ENCODE results near the gene RESF1. TPM values are rescaled to one million over a fixed set of nuclear protein-coding genes. Genes with fewer than 3 reads are reported as not detected.

RESF1 gene
- total and polyA plus RNA-seq, 2 experiments from 2014 or later, result 134 to 313 TPM

DNA sequence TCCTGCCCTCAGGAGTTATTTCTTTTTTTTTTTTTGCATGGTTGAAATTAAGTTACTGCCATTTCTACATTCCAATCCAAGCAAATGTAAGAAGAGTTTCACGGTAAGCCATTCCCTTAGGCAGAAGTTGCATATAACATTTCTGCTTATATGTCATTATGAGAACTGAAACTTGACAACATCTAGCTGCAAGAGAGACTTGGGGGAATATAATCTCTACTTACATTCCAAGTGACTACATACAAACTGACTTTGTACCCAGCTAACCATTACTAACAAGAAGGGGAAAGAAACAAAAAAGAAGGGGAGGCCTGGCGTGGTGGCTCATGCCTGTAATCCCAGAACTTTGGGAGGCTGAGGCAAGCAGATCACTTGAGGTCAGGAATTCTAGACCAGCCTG is 7.3 kb upstream of the RESF1 start:
- ATAC-seq (no peak), DNase-seq (ENCODE audit: low spot score) (no peak)
- H3K4me1 ChIP-seq (ENCODE audit: insufficient read depth), result peaks cover 4% of the 10 kb centered on the region
- no peaks in the 10 kb centered on the region for H4K20me1 ChIP-seq (replicated peaks; ENCODE audit: insufficient read depth)
- peaks cover 9% of the 10 kb centered on the region for H3K9me2 ChIP-seq (ENCODE audit: insufficient read depth)
- 0 out of 2 replicates have a peak, but pooled peaks cover 5% of the 10 kb centered on the region for H3F3A ChIP-seq (replicated peaks; ENCODE audit: low read depth)
- H3K27ac Mint-ChIP-seq, result no peak overlapping the region
- peaks cover 2% of the 10 kb centered on the region; the same call in 2 of the 3 replicates for H3K4me1 Mint-ChIP-seq
- H3K36me3 ChIP-seq (ENCODE audit: insufficient read depth), result peaks cover 20% of the 10 kb centered on the region
- no peaks in the 10 kb centered on the region for H3K79me2 ChIP-seq (replicated peaks; ENCODE audit: insufficient read depth)
- H2AFZ ChIP-seq, result no peak overlapping the region
- no peak overlapping the region for H3K4me3 ChIP-seq
- H3K9me3 Mint-ChIP-seq, result peaks cover 45% of the 10 kb centered on the region
- no peaks in the 10 kb centered on the region for H3K27me3 ChIP-seq (ENCODE audit: insufficient read depth)
- TF ChIP-seq CREB1 (CRISPR knock-in tag; IDR thresholded peaks at IDR 0.05; ENCODE audit: low read depth) (no peak), POLR2AphosphoS5 (IDR thresholded peaks at IDR 0.05; ENCODE audit: low read depth) (no peak), ZNF331 (CRISPR knock-in tag; IDR thresholded peaks at IDR 0.05; ENCODE audit: low read depth) (no peak), ZNF462 (CRISPR knock-in tag; IDR thresholded peaks at IDR 0.05) (no peak), CTCF (conservative IDR thresholded peaks at IDR 0.05; ENCODE audit: low read depth in 2 of 2) (no peak), JUNB (IDR thresholded peaks at IDR 0.05; ENCODE audit: unreplicated experiment) (no peak), STAT1 (IDR thresholded peaks at IDR 0.05; ENCODE audit: unreplicated experiment) (no peak), REST (IDR thresholded peaks at IDR 0.05; ENCODE audit: unreplicated experiment) (no peak), EZH2 (IDR thresholded peaks at IDR 0.05; ENCODE audit: low read depth, unreplicated experiment) (no peak), ZNF114 (CRISPR knock-in tag; IDR thresholded peaks at IDR 0.05) (no peak), EZH2phosphoT487 (IDR thresholded peaks at IDR 0.05; ENCODE audit: unreplicated experiment) (no peak), NANOG (IDR thresholded peaks at IDR 0.05; ENCODE audit: borderline replicate concordance) (no peak)
- TF ChIP-seq, protein P1, sequence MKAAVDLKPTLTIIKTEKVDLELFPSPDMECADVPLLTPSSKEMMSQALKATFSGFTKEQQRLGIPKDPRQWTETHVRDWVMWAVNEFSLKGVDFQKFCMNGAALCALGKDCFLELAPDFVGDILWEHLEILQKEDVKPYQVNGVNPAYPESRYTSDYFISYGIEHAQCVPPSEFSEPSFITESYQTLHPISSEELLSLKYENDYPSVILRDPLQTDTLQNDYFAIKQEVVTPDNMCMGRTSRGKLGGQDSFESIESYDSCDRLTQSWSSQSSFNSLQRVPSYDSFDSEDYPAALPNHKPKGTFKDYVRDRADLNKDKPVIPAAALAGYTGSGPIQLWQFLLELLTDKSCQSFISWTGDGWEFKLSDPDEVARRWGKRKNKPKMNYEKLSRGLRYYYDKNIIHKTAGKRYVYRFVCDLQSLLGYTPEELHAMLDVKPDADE (IDR thresholded peaks at IDR 0.05), result no peak
- peaks cover 33% of the 10 kb centered on the region for H3K36me3 Mint-ChIP-seq (ENCODE audit: low read depth)
- H3K27me3 Mint-ChIP-seq (ENCODE audit: insufficient read depth, low read depth, poor library complexity), result peaks cover 5% of the 10 kb centered on the region
- H3K4me2 ChIP-seq, result no peak overlapping the region
- H3K27ac ChIP-seq (ENCODE audit: low read depth), result no peak overlapping the region
- no peak overlapping the region for H3K4me3 Mint-ChIP-seq

All from GM23338 (cell line).